WI38 (cell line): ENCODE results near the gene DTNBP1.

Experiments
- H3K4me3 ChIP-seq: 2 replicates; pipeline ENCODE4 v1.5.1; 2011; ENCODE audit warnings: low read depth, mild to moderate bottlenecking, control low read depth, low read length
- TF ChIP-seq, protein P1 (sequence below): IDR thresholded peaks from 2 replicates; pipeline ENCODE4 v1.5.1; 2012; ENCODE audit warnings: low read depth, mild to moderate bottlenecking, control low read depth, low read length

DTNBP1 gene

DNA sequence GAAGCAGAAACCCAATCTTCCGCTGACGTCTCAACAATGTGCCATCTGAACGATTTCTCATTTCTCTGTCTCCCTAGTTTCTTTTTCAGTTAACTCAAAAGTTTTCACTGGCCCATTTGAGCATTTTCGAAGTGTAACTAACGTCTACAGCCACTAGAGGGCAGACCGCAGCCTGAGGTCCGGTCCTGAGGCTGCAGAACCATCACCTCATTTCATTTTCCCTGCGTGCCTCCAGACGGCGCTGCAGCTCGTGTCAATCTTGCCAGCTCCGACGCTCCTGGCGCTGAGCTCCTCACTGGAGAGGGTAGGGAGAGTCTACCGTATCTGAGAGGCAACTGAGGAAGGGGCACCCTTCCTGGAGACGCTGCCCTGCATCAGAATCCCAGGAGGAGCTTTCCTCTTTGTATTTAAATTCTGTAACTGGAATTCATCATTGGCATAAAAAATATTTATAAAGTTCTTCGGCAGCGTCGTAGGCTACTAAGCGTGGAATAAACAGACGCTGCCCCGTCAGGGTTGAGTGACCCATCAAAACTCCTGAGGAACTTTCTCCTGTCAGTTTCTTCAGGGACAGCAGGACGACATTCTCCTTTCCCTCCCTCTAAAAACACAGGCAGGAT, 28.5 kb upstream of the DTNBP1 start:
- peak overlapping the region; percentile 21; the same call in 1 of the 2 replicates for H3K4me3 ChIP-seq

DNA sequence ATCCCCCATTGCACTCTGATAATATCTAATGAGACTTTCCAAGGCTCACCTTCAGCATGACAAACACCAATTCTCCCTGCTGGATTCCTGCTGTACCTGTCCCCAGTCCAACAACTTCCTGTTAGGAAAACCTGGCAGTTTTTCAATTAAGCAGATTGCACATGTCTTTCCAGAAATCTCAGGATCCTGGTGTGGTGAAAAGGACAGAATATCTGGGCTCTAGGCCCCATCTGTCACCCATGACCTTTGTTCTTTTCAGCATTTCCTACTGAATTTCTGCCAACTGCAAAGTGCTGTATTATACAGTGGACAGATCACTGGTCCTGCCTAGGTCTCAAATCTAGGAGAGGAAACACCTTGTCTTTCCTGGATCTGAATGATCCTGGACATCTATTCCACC, 27.7 kb upstream of the DTNBP1 start:
- H3K4me3 ChIP-seq: no peak overlapping the region
- TF ChIP-seq, protein P1, sequence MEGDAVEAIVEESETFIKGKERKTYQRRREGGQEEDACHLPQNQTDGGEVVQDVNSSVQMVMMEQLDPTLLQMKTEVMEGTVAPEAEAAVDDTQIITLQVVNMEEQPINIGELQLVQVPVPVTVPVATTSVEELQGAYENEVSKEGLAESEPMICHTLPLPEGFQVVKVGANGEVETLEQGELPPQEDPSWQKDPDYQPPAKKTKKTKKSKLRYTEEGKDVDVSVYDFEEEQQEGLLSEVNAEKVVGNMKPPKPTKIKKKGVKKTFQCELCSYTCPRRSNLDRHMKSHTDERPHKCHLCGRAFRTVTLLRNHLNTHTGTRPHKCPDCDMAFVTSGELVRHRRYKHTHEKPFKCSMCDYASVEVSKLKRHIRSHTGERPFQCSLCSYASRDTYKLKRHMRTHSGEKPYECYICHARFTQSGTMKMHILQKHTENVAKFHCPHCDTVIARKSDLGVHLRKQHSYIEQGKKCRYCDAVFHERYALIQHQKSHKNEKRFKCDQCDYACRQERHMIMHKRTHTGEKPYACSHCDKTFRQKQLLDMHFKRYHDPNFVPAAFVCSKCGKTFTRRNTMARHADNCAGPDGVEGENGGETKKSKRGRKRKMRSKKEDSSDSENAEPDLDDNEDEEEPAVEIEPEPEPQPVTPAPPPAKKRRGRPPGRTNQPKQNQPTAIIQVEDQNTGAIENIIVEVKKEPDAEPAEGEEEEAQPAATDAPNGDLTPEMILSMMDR: no peak

More for the DNA sequence above, 28.5 kb upstream of the DTNBP1 start:
- TF ChIP-seq, protein P1: peak; percentile 100

DNA sequence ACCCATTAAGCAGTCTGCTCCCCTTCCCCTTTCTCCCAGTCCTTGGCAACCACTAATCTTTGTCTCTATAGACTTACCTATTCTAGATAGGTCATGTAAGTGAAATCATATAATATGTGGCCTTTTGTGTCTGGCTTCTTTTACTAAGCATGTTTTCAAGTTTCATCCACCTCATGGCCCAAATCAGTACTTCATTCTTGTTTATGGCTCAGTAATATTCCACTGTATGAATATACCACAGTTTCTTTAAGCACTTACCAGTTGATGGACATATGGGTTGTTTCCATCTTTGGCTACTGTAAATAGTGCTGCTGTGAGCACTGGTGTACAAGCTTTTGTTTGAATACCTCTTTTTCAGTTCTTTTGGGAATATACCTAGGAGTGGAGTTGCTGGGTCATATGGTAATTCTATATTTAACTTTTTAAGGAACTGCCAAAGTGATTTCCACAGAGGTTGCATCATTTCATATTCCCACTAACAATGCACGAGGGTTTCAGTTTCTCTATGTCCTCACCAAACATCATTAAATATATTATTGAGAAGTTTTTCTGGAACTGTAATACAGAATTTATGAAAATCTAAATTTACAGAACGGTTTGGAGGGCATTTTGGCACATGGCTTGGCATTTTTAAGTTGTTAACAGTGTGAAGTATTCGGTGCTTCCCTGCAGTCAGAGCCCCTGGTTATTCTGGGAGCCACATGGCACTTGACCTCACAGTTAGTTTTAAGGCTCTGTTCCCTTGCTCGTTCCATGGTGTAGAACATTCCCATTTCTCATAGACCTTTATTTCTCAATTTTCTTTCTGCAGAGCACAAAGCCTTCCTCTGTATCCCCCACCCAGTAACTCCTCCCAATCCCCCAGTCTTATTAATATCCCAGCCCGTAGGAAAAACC, 27.0 kb upstream of the DTNBP1 start:
- TF ChIP-seq, protein P1: no peak
- H3K4me3 ChIP-seq: no peak overlapping the region

DNA sequence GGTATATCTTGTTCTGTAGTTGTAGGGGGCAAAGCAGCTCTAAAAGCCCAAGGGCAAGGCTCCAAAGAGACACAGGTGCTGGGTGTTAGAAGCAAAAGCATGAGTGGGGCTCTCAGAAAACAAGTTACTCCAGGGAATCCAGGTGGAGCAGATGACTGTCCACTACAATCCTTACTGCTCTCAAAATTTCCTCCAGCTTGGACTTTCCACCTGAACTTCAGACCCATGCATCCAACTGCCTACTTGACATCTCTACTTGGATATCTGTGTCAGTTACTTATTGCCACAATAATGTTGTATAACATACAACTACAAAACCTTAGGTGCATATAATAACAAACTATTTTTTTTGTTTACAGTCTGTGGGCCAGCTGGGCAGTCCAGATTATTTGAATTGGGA, 22.8 kb upstream of the DTNBP1 start:
- no peak overlapping the region for H3K4me3 ChIP-seq
- TF ChIP-seq, protein P1: no peak

DNA sequence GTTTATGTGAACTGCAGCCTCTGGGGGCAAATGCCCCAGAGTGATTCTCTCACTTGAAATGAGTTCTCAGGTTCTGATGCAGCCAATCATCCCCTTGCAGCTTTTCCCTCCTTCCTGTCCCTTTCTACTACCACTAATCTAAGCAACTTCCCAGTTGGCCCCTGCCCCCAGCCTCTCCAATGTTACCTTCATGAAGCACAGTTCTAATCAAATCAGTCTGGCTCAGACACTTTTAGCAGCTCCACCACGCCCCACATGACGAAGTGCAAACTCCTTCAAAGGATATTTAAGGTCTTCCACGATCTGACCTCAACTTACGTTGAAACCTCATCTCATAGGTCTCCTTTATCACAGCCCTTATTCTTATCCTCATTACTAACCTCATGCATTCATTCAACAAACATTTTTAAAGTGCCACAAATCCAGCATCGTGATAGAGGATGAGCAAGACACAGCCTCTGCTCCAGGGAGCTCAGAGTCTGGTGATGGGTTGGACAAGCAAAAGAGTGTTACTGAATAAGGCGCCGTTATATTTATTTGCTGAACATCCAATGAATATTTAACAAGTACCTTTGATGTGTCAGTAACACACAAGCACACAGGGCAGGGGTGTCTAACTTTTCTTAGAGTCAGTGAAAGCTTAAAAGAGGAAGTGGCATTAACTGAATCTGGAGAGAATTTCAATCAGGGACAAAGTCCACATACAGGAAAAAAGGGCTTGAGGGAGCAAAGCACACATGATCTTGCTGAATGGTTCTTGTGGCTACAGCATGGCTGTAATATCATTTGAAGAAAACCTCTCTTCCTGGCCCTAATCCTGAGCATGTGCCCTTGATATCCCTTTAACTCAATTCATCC, 20.4 kb upstream of the DTNBP1 start:
- no peak overlapping the region for H3K4me3 ChIP-seq
- TF ChIP-seq, protein P1: no peak

DNA sequence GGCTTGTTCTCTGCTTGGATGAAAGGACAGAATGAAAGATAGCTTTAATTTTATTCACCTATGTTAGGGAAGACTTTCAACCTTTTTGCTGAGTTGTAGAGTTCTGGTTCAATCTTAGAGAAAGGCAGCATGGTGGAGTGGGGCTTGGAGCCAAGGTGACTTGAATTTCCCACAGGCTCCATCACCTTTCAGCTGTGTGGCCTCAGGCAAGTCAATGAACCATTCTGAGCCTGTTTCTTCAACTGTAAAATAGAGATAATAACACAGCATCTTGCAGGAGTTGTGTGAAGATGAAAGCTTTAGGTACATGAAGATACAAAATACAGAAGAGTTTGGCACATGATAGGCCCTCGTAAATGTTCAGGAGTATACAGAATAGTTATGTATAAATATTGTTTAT, 19.1 kb upstream of the DTNBP1 start:
- TF ChIP-seq, protein P1: no peak
- no peak overlapping the region for H3K4me3 ChIP-seq

DNA sequence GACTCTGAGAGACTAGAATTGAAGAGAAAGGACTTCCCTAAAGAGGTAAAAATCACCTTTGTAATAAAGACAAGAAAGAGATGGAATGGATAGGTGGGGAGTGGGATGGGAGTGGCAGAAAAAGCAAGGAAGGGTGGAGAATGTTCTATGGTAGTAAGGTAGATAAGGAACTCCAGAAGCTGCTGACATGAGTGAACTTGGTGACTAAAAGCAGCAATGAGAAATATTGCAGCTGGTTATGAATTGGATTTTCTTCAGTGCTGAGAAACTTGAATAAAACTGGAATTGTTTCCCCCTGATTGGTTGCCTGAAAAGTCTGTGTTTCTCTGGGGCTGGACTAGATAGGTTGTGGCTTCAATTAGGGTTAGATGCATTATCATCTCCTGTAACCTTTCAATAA, 15.7 kb upstream of the DTNBP1 start:
- TF ChIP-seq, protein P1: no peak

More for the DNA sequence above, 15.7 kb upstream of the DTNBP1 start:
- H3K4me3 ChIP-seq: no peak overlapping the region
